Measurements from ENCODE around the gene MDFIC. TPM values are rescaled to one million over a fixed set of nuclear protein-coding genes. Genes with fewer than 3 reads are reported as not detected.

The MDFIC gene
- total RNA-seq, 2 experiments from 2014 or later, result 25.9 to 27.1 TPM

GRCh38 chr7:114976666-114977065, 54.8 kb downstream of the MDFIC start:
- peaks cover 29% of the 10 kb centered on the region for H3K36me3 Mint-ChIP-seq (ENCODE audit: low read depth)
- Histone ChIP-seq H3K9me3 (ENCODE audit: control insufficient read depth in 1 of 2, insufficient read depth in 1 of 2, low read length in 2 of 2) (no peaks in the 10 kb centered on the region), H3K4me1 (ENCODE audit: insufficient read depth, low read length) (peaks cover 17% of the 10 kb centered on the region), H3K27ac (ENCODE audit: low read depth in 1 of 2, low read length in 2 of 2) (no peak overlapping the region), H3K27me3 (ENCODE audit: control insufficient read depth in 1 of 2, insufficient read depth in 2 of 2, low read length in 2 of 2) (no peaks in the 10 kb centered on the region), H3K36me3 (ENCODE audit: insufficient read depth, low read length) (peaks cover 19% of the 10 kb centered on the region), H3K4me3 (ENCODE audit: low read length) (no peak overlapping the region)
- CTCF ChIA-PET, result no interaction called here
- intact Hi-C loops (cut with DNase I, micrococcal nuclease), result loop anchor here in 1 of 2 experiments (10.0 kb wide), 1 partner anchor 52 kb away; the partner anchor contains the start of gene MDFIC
- POLR2A ChIA-PET, result no interaction called here
- TF ChIP-seq CTCF (IDR thresholded peaks at IDR 0.05), result no peak
- no peaks in the 10 kb centered on the region for H3K27me3 Mint-ChIP-seq
- H3K4me1 Mint-ChIP-seq (ENCODE audit: low read depth), result peaks cover 80% of the 10 kb centered on the region
- DNase-seq, result no peak
- H3K9me3 Mint-ChIP-seq, result no peaks in the 10 kb centered on the region
- no peak for ATAC-seq (ENCODE audit: poor library complexity)
- H3K4me3 Mint-ChIP-seq, result no peak overlapping the region
- H3K27ac Mint-ChIP-seq, result no peak overlapping the region

DNA sequence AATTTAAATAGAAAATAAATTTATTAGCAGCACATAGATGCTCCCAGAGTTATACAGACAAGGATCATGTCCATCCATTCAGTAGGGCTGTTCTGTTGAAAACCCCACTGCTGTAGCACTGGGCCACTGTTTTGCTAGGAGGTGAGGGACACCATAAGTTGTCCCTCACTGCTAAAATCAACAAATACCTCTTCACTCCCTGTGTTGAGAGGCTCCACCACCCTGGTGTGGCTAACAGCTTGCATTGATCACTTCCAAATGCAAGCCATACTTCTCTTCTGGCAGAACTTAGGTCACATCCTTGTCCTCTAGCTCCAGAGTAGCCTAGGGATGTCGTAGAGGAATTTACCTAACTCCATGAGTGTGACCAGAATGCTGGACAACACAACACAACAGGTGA, 55.4 kb downstream of the MDFIC start:
- H3K27ac Mint-ChIP-seq, result no peak overlapping the region
- H3K36me3 ChIP-seq (ENCODE audit: insufficient read depth, low read length), result peaks cover 19% of the 10 kb centered on the region
- no peak overlapping the region for H3K4me3 Mint-ChIP-seq
- no peaks in the 10 kb centered on the region for H3K9me3 ChIP-seq (ENCODE audit: control insufficient read depth in 1 of 2, insufficient read depth in 1 of 2, low read length in 2 of 2)
- ATAC-seq (ENCODE audit: poor library complexity), result no peak
- H3K27ac ChIP-seq (ENCODE audit: low read depth in 1 of 2, low read length in 2 of 2), result no peak overlapping the region
- ChIA-PET POLR2A (no interaction called here), CTCF (interaction anchor here (1.4 kb wide), 1 partner anchor 12 kb away, joined by 3 read pairs; no protein-coding TSS in a partner anchor)
- H3K4me1 Mint-ChIP-seq (ENCODE audit: low read depth), result peaks cover 80% of the 10 kb centered on the region
- DNase-seq, result no peak
- intact Hi-C loops (cut with DNase I, micrococcal nuclease), result loop anchor here in 1 of 2 experiments (10.0 kb wide), 1 partner anchor 52 kb away; the partner anchor contains the start of gene MDFIC
- peaks cover 35% of the 10 kb centered on the region for H3K36me3 Mint-ChIP-seq (ENCODE audit: low read depth)
- H3K27me3 ChIP-seq (ENCODE audit: control insufficient read depth in 1 of 2, insufficient read depth in 2 of 2, low read length in 2 of 2), result no peaks in the 10 kb centered on the region
- no peak overlapping the region for H3K4me3 ChIP-seq (ENCODE audit: low read length)
- H3K4me1 ChIP-seq (ENCODE audit: insufficient read depth, low read length), result peaks cover 15% of the 10 kb centered on the region
- no peaks in the 10 kb centered on the region for H3K9me3 Mint-ChIP-seq
- no peaks in the 10 kb centered on the region for H3K27me3 Mint-ChIP-seq
- no peak for TF ChIP-seq CTCF (IDR thresholded peaks at IDR 0.05)

- ATAC-seq (ENCODE audit: poor library complexity) (no peak), DNase-seq (no peak)
- Histone ChIP-seq H3K27me3 (ENCODE audit: control insufficient read depth in 1 of 2, insufficient read depth in 2 of 2, low read length in 2 of 2) (no peaks in the 10 kb centered on the region), H3K9me3 (ENCODE audit: control insufficient read depth in 1 of 2, insufficient read depth in 1 of 2, low read length in 2 of 2) (no peaks in the 10 kb centered on the region), H3K36me3 (ENCODE audit: insufficient read depth, low read length) (peaks cover 33% of the 10 kb centered on the region), H3K27ac (ENCODE audit: low read depth in 1 of 2, low read length in 2 of 2) (no peak overlapping the region), H3K4me1 (ENCODE audit: insufficient read depth, low read length) (peaks cover 7% of the 10 kb centered on the region), H3K4me3 (ENCODE audit: low read length) (no peak overlapping the region)
- peaks cover 59% of the 10 kb centered on the region for H3K4me1 Mint-ChIP-seq (ENCODE audit: low read depth)
- ChIA-PET CTCF (no interaction called here), POLR2A (no interaction called here)
- no peaks in the 10 kb centered on the region for H3K9me3 Mint-ChIP-seq
- H3K36me3 Mint-ChIP-seq (ENCODE audit: low read depth), result peaks cover 52% of the 10 kb centered on the region
- H3K4me3 Mint-ChIP-seq, result no peak overlapping the region
- no peak overlapping the region for H3K27ac Mint-ChIP-seq
- intact Hi-C loops (cut with DNase I, micrococcal nuclease), result loop anchor here in 1 of 2 experiments (10.0 kb wide), 1 partner anchor 55 kb away; the partner anchor contains the start of gene MDFIC
- no peaks in the 10 kb centered on the region for H3K27me3 Mint-ChIP-seq
- TF ChIP-seq CTCF (IDR thresholded peaks at IDR 0.05), result no peak
Measured at GRCh38 chr7:114979388-114979787, 57.5 kb downstream of the MDFIC start.

Measured in CD4-positive, alpha-beta T cell (primary cell).